GM23338 (cell line): Measurements from ENCODE around the gene NXPH4. TPM values are rescaled to one million over a fixed set of nuclear protein-coding genes. Genes with fewer than 3 reads are reported as not detected.

Source experiments
- ATAC-seq: fragments of 200-7000 bp; cut with Tn5 transposase; 3 replicates; pipeline ENCODE4 v1.9.1; 2020
- DNase-seq: peaks from one replicate; pipeline ENCODE4 v3.0.0-alpha.2; 2015; ENCODE audit warnings: low spot score
- H2AFZ ChIP-seq: fragments of 200-600 bp; sonication (generic); 2 replicates; pipeline ENCODE4 v1.8.0; 2016; ENCODE audit warnings: antibody characterized with exemption, mild to moderate bottlenecking, moderate library complexity
- H3F3A ChIP-seq: fragments of 200-600 bp; sonication (generic); replicated peaks from 2 replicates; pipeline ENCODE4 v1.8.0; 2017; ENCODE audit warnings: antibody characterized with exemption, mixed run types, low read depth
- H3K27ac ChIP-seq: fragments of 200-600 bp; sonication (generic); 2 replicates; pipeline ENCODE4 v1.6.1; 2016; ENCODE audit warnings: low read depth
- H3K27me3 ChIP-seq: fragments of 200-600 bp; sonication (generic); 2 replicates; pipeline ENCODE4 v1.8.0; 2016; ENCODE audit warnings: mild to moderate bottlenecking, mixed run types, moderate library complexity; ENCODE audit not compliant: insufficient read depth
- H3K36me3 ChIP-seq: fragments of 200-600 bp; sonication (generic); 2 replicates; pipeline ENCODE4 v1.8.0; 2016; ENCODE audit warnings: mild to moderate bottlenecking; ENCODE audit not compliant: insufficient read depth
- H3K4me1 ChIP-seq: fragments of 200-600 bp; sonication (generic); 2 replicates; pipeline ENCODE4 v1.8.0; 2016; ENCODE audit warnings: mild to moderate bottlenecking, moderate library complexity; ENCODE audit not compliant: insufficient read depth
- H3K4me2 ChIP-seq: fragments of 200-600 bp; sonication (generic); 2 replicates; pipeline ENCODE4 v1.7.1; 2017; ENCODE audit warnings: mixed run types
- H3K4me3 ChIP-seq: fragments of 200-600 bp; sonication (generic); 2 replicates; pipeline ENCODE4 v1.6.1; 2016; ENCODE audit warnings: mixed run types
- H3K79me2 ChIP-seq: fragments of 200-600 bp; sonication (generic); replicated peaks from 2 replicates; pipeline ENCODE4 v1.8.0; 2017; ENCODE audit warnings: mild to moderate bottlenecking; ENCODE audit not compliant: insufficient read depth
- H3K9me2 ChIP-seq: fragments of 200-600 bp; sonication (generic); 2 replicates; pipeline ENCODE4 v1.8.0; 2017; ENCODE audit not compliant: insufficient read depth
- H4K20me1 ChIP-seq: fragments of 200-600 bp; sonication (generic); replicated peaks from 2 replicates; pipeline ENCODE4 v1.8.0; 2017; ENCODE audit warnings: mild to moderate bottlenecking; ENCODE audit not compliant: insufficient read depth
- H3K27ac Mint-ChIP-seq: 2 replicates; pipeline ENCODE4 v1.8.0; 2020; ENCODE audit warnings: inconsistent platforms, mild to moderate bottlenecking, moderate library complexity, mixed read lengths
- H3K27me3 Mint-ChIP-seq: 3 replicates; pipeline ENCODE4 v1.8.0; 2022; ENCODE audit warnings: low read depth, mild to moderate bottlenecking, moderate library complexity, mixed read lengths, inconsistent platforms; ENCODE audit not compliant: insufficient read depth, poor library complexity
- H3K36me3 Mint-ChIP-seq: 3 replicates; pipeline ENCODE4 v1.8.0; 2021; ENCODE audit warnings: low read depth, mild to moderate bottlenecking, inconsistent platforms, moderate library complexity, mixed read lengths
- H3K4me1 Mint-ChIP-seq: 3 replicates; pipeline ENCODE4 v1.8.0; 2020; ENCODE audit warnings: mild to moderate bottlenecking, inconsistent platforms, mixed read lengths
- H3K4me3 Mint-ChIP-seq: 3 replicates; pipeline ENCODE4 v1.8.0; 2021; ENCODE audit warnings: moderate library complexity, mild to moderate bottlenecking, inconsistent platforms, mixed read lengths
- H3K9me3 Mint-ChIP-seq: 3 replicates; pipeline ENCODE4 v1.8.0; 2020; ENCODE audit warnings: moderate library complexity, mild to moderate bottlenecking, inconsistent platforms, mixed read lengths
- CREB1 ChIP-seq: fragments of 250-450 bp; sonication (Bioruptor Pico); IDR thresholded peaks from 2 replicates; pipeline ENCODE4 v1.5.0; 2020; ENCODE audit warnings: low read depth, mild to moderate bottlenecking, moderate library complexity
- EZH2phosphoT487 ChIP-seq: fragments of 200-600 bp; sonication (generic); IDR thresholded peaks from one replicate; pipeline ENCODE4 v1.8.1; 2018; ENCODE audit warnings: antibody characterized with exemption; ENCODE audit not compliant: unreplicated experiment
- JUNB ChIP-seq: IDR thresholded peaks from one replicate; pipeline ENCODE4 v1.6.1; 2016; ENCODE audit warnings: antibody characterized with exemption; ENCODE audit not compliant: unreplicated experiment
- NANOG ChIP-seq: IDR thresholded peaks from 2 replicates; pipeline ENCODE4 v1.6.1; 2016; ENCODE audit warnings: antibody characterized with exemption, borderline replicate concordance
- POLR2AphosphoS5 ChIP-seq: IDR thresholded peaks from 2 replicates; pipeline ENCODE4 v1.6.1; 2016; ENCODE audit warnings: antibody characterized with exemption, low read depth
- STAT1 ChIP-seq: IDR thresholded peaks from one replicate; pipeline ENCODE4 v1.6.1; 2016; ENCODE audit warnings: antibody characterized with exemption; ENCODE audit not compliant: unreplicated experiment
- ZNF331 ChIP-seq: fragments of 250-450 bp; sonication (Bioruptor Pico); IDR thresholded peaks from 2 replicates; pipeline ENCODE4 v1.5.0; 2020; ENCODE audit warnings: low read depth, mild to moderate bottlenecking, moderate library complexity
- polyA plus RNA-seq: library from polyadenylated mRNA; unstranded; fragments of >200 nt; fragmentation: Nextera tagmentation; extraction: Ambion mirVana; gene quantifications from 2 replicates; pipeline ENCODE4 v1.2.1, GENCODE V29; 2016
- total RNA-seq: library from RNA; depleted of rRNA; stranded (reverse); fragments of >200 nt; shearing (Covaris generic); gene quantifications from 2 replicates; pipeline ENCODE4 v1.2.3, GENCODE V29; 2014
- TF ChIP-seq, protein P1 (sequence below): IDR thresholded peaks from one replicate; pipeline ENCODE4 v1.6.1; 2018; ENCODE audit warnings: antibody characterized with exemption; ENCODE audit not compliant: unreplicated experiment
- TF ChIP-seq, protein P2 (sequence below): IDR thresholded peaks from 2 replicates; pipeline ENCODE4 v1.6.1; 2016; ENCODE audit warnings: antibody characterized with exemption
- TF ChIP-seq, protein P3 (sequence below): fragments of 250-450 bp; sonication (Bioruptor Pico); IDR thresholded peaks from 2 replicates; pipeline ENCODE4 v1.5.0; 2020; ENCODE audit warnings: mild to moderate bottlenecking, moderate library complexity

NXPH4 gene
- total and polyA plus RNA-seq, 2 experiments from 2014 or later = 0.89 to 1.5 TPM

DNA sequence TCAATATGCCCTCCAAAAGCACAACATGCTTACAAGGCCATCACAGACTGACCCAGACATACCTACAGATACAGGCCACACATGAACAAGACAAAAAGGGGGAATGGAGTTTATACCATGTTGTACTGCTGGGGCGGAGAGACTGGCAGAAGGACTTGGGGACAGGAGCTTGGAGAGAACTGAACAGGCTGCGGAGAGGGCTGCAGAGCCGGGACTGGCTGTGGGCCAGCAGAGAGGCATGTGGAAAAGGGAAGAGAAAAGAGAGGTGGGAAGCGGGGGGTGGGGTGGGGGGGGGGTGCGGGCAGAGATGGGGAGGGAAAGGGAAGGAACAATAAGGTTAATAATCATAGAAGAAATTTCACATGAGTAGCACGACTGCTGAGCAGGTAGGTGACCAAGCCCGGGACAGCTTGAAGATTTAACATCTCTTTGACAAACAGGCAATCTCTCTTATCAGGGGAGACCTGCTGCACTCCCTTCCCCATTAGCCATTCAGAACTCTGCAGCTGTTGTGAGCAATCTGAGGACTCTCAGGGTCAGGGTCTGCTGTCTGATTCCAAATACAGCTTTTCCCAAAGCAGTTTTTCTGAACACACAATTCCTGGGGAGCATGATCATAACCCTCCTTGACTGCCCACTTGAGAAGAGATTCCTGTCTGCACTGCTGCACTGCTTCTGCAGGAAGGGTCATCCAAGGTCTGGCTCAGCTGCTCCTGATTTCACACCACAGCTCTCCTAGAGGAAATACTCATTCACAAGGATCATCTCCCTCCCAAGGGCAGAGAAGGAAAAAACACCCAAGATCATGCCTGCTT is 56.0 kb downstream of the NXPH4 start:
- H3K27ac Mint-ChIP-seq = peak overlapping the region; percentile 12; the same call in 1 of the 2 replicates
- no peak overlapping the region for H3K4me3 Mint-ChIP-seq
- Histone ChIP-seq H3K27me3 (no peaks in the 10 kb centered on the region), H3K36me3 (peaks cover 5% of the 10 kb centered on the region; the same call in 1 of the 2 replicates), H3K4me1 (no peaks in the 10 kb centered on the region), H2AFZ (no peak overlapping the region), H3K79me2 (no peaks in the 10 kb centered on the region), H3K4me3 (no peak overlapping the region), H3K4me2 (no peak overlapping the region), H3K27ac (peak overlapping the region; percentile 53; the same call in 1 of the 2 replicates), H4K20me1 (no peaks in the 10 kb centered on the region), H3F3A (0 out of 2 replicates have a peak, but pooled peaks cover 3% of the 10 kb centered on the region), H3K9me2 (no peaks in the 10 kb centered on the region)
- peaks cover 10% of the 10 kb centered on the region; the same call in 2 of the 3 replicates for H3K4me1 Mint-ChIP-seq
- peaks cover 26% of the 10 kb centered on the region for H3K36me3 Mint-ChIP-seq
- TF ChIP-seq CREB1 = no peak
- TF ChIP-seq EZH2phosphoT487 = no peak
- no peak for TF ChIP-seq NANOG
- TF ChIP-seq, protein P1, sequence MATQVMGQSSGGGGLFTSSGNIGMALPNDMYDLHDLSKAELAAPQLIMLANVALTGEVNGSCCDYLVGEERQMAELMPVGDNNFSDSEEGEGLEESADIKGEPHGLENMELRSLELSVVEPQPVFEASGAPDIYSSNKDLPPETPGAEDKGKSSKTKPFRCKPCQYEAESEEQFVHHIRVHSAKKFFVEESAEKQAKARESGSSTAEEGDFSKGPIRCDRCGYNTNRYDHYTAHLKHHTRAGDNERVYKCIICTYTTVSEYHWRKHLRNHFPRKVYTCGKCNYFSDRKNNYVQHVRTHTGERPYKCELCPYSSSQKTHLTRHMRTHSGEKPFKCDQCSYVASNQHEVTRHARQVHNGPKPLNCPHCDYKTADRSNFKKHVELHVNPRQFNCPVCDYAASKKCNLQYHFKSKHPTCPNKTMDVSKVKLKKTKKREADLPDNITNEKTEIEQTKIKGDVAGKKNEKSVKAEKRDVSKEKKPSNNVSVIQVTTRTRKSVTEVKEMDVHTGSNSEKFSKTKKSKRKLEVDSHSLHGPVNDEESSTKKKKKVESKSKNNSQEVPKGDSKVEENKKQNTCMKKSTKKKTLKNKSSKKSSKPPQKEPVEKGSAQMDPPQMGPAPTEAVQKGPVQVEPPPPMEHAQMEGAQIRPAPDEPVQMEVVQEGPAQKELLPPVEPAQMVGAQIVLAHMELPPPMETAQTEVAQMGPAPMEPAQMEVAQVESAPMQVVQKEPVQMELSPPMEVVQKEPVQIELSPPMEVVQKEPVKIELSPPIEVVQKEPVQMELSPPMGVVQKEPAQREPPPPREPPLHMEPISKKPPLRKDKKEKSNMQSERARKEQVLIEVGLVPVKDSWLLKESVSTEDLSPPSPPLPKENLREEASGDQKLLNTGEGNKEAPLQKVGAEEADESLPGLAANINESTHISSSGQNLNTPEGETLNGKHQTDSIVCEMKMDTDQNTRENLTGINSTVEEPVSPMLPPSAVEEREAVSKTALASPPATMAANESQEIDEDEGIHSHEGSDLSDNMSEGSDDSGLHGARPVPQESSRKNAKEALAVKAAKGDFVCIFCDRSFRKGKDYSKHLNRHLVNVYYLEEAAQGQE = no peak
- TF ChIP-seq ZNF331 (CRISPR knock-in tag) = no peak
- TF ChIP-seq POLR2AphosphoS5 = no peak
- TF ChIP-seq JUNB = no peak
- TF ChIP-seq, protein P2, sequence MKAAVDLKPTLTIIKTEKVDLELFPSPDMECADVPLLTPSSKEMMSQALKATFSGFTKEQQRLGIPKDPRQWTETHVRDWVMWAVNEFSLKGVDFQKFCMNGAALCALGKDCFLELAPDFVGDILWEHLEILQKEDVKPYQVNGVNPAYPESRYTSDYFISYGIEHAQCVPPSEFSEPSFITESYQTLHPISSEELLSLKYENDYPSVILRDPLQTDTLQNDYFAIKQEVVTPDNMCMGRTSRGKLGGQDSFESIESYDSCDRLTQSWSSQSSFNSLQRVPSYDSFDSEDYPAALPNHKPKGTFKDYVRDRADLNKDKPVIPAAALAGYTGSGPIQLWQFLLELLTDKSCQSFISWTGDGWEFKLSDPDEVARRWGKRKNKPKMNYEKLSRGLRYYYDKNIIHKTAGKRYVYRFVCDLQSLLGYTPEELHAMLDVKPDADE = no peak
- TF ChIP-seq, protein P3, sequence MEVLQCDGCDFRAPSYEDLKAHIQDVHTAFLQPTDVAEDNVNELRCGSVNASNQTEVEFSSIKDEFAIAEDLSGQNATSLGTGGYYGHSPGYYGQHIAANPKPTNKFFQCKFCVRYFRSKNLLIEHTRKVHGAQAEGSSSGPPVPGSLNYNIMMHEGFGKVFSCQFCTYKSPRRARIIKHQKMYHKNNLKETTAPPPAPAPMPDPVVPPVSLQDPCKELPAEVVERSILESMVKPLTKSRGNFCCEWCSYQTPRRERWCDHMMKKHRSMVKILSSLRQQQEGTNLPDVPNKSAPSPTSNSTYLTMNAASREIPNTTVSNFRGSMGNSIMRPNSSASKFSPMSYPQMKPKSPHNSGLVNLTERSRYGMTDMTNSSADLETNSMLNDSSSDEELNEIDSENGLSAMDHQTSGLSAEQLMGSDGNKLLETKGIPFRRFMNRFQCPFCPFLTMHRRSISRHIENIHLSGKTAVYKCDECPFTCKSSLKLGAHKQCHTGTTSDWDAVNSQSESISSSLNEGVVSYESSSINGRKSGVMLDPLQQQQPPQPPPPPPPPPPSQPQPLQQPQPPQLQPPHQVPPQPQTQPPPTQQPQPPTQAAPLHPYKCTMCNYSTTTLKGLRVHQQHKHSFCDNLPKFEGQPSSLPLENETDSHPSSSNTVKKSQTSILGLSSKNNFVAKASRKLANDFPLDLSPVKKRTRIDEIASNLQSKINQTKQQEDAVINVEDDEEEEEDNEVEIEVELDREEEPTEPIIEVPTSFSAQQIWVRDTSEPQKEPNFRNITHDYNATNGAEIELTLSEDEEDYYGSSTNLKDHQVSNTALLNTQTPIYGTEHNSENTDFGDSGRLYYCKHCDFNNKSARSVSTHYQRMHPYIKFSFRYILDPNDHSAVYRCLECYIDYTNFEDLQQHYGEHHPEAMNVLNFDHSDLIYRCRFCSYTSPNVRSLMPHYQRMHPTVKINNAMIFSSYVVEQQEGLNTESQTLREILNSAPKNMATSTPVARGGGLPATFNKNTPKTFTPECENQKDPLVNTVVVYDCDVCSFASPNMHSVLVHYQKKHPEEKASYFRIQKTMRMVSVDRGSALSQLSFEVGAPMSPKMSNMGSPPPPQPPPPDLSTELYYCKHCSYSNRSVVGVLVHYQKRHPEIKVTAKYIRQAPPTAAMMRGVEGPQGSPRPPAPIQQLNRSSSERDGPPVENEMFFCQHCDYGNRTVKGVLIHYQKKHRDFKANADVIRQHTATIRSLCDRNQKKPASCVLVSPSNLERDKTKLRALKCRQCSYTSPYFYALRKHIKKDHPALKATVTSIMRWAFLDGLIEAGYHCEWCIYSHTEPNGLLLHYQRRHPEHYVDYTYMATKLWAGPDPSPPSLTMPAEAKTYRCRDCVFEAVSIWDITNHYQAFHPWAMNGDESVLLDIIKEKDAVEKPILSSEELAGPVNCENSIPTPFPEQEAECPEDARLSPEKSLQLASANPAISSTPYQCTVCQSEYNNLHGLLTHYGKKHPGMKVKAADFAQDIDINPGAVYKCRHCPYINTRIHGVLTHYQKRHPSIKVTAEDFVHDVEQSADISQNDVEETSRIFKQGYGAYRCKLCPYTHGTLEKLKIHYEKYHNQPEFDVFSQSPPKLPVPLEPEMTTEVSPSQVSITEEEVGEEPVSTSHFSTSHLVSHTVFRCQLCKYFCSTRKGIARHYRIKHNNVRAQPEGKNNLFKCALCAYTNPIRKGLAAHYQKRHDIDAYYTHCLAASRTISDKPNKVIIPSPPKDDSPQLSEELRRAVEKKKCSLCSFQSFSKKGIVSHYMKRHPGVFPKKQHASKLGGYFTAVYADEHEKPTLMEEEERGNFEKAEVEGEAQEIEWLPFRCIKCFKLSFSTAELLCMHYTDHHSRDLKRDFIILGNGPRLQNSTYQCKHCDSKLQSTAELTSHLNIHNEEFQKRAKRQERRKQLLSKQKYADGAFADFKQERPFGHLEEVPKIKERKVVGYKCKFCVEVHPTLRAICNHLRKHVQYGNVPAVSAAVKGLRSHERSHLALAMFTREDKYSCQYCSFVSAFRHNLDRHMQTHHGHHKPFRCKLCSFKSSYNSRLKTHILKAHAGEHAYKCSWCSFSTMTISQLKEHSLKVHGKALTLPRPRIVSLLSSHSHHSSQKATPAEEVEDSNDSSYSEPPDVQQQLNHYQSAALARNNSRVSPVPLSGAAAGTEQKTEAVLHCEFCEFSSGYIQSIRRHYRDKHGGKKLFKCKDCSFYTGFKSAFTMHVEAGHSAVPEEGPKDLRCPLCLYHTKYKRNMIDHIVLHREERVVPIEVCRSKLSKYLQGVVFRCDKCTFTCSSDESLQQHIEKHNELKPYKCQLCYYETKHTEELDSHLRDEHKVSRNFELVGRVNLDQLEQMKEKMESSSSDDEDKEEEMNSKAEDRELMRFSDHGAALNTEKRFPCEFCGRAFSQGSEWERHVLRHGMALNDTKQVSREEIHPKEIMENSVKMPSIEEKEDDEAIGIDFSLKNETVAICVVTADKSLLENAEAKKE (CRISPR knock-in tag) = no peak
- TF ChIP-seq STAT1 = no peak
- DNase-seq (no peak), ATAC-seq (no peak)
- H3K9me3 Mint-ChIP-seq = no peaks in the 10 kb centered on the region
- H3K27me3 Mint-ChIP-seq = no peaks in the 10 kb centered on the region
